T-helper 17 cell (primary cell): ENCODE measurements around the gene UBASH3B. TPM values are rescaled to one million over a fixed set of nuclear protein-coding genes. Genes with fewer than 3 reads are reported as not detected.

Experiments
- ATAC-seq: fragments of 150-1000 bp; cut with Tn5 transposase; 2 replicates; pipeline ENCODE4 v1.10.0; 2021; ENCODE audit warnings: mild to moderate bottlenecking, moderate library complexity
- DNase-seq, 3 donors: peaks; one replicate each; pipeline versions ENCODE4 v3.0.0 to v3.0.0-alpha.2; 2020 to 2021
- H3K9me3 ChIP-seq: one replicate; pipeline ENCODE4 v1.7.0; 2013; ENCODE audit warnings: low read length, mild to moderate bottlenecking; ENCODE audit not compliant: control insufficient read depth, poor library complexity, severe bottlenecking
- H3K27ac Mint-ChIP-seq: one replicate; pipeline ENCODE4 v1.8.0; 2022; ENCODE audit warnings: mild to moderate bottlenecking, moderate library complexity, mixed read lengths
- H3K27me3 Mint-ChIP-seq: one replicate; pipeline ENCODE4 v1.8.0; 2022; ENCODE audit warnings: mixed read lengths
- H3K36me3 Mint-ChIP-seq: one replicate; pipeline ENCODE4 v1.8.0; 2022; ENCODE audit warnings: low read depth, mixed read lengths
- H3K4me1 Mint-ChIP-seq: one replicate; pipeline ENCODE4 v1.8.0; 2022; ENCODE audit warnings: mild to moderate bottlenecking, mixed read lengths
- H3K4me3 Mint-ChIP-seq: one replicate; pipeline ENCODE4 v1.8.0; 2022; ENCODE audit warnings: mild to moderate bottlenecking, moderate library complexity, mixed read lengths
- total RNA-seq, 4 donors: library from RNA in 2 of 4; stranded (reverse) in 2 of 4; gene quantifications; one replicate each; pipeline ENCODE4 v1.2.3 and lab custom pipeline; 2022 to 2026

UBASH3B gene
- total RNA-seq, 2 donors from 2014 or later, result 22.6 to 23.6 TPM

DNA sequence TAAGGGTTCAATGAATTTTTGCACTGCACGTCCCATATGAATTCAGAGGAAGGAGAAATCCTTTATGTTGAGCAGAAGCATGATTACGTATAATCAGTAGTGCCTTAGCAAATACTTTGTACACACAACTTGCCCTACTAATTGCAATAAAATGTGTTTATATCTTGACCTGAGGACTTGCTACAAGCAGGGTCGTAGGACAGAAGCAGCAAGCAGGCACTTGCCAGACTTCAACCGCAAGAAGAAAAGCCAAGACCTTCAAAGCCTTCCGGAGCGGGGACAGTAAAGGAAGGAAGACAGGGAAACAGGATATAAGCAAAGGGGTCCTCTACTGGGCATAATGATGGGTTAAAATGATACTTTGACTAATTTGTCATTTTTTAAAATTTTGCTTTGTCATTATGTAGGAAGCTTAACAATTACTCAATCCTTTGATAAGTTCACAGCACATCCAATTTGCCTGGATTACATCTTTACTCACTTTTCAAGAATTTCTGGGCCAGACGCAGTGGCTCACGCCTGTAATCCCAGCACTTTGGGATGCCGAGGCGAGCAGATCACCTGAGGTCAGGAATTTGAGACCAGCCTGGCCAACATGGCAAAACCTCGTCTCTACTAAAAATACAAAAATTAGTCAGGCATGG, 23.2 kb upstream of the UBASH3B start:
- ATAC-seq, result no peak
- no peaks in the 10 kb centered on the region for H3K36me3 Mint-ChIP-seq
- DNase-seq, result no peak
- H3K27ac Mint-ChIP-seq, result no peak overlapping the region
- peaks cover 10% of the 10 kb centered on the region for H3K4me1 Mint-ChIP-seq
- no peaks in the 10 kb centered on the region for H3K9me3 ChIP-seq
- H3K4me3 Mint-ChIP-seq, result no peak overlapping the region
- peaks cover 4% of the 10 kb centered on the region for H3K27me3 Mint-ChIP-seq

DNA sequence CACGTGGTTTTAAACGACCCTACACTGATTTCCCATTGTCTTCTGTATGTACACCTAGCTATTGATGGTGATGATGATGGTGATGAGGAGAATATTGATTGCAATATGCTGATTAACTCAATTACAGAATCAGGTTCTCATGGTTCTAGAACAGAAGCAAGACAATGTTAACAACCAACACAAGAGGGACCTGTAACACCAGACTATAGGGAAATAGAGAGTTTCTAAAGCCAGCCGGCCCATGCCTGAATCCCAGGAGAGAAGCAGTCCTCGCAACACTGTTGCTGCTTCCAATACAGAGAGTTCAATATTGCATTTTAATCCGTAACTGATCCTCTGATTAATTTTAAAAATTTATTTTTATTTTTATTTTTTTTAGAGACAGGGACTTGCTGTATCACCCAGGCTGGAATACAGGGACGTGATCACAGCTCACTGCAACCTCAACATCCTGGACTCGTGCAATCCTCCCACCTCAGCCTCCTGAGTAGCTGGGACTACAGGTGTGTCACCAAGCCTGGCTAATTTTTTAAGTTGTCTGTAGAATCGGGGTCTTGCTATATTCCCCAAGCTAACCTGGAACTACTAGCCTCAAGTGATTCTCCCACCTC, 22.2 kb upstream of the UBASH3B start:
- no peak overlapping the region for H3K27ac Mint-ChIP-seq
- DNase-seq, result no peak
- H3K4me3 Mint-ChIP-seq, result no peak overlapping the region
- no peaks in the 10 kb centered on the region for H3K9me3 ChIP-seq
- ATAC-seq, result peak; percentile 65
- peaks cover 13% of the 10 kb centered on the region for H3K4me1 Mint-ChIP-seq
- H3K36me3 Mint-ChIP-seq, result no peaks in the 10 kb centered on the region
- H3K27me3 Mint-ChIP-seq, result peaks cover 4% of the 10 kb centered on the region

DNA sequence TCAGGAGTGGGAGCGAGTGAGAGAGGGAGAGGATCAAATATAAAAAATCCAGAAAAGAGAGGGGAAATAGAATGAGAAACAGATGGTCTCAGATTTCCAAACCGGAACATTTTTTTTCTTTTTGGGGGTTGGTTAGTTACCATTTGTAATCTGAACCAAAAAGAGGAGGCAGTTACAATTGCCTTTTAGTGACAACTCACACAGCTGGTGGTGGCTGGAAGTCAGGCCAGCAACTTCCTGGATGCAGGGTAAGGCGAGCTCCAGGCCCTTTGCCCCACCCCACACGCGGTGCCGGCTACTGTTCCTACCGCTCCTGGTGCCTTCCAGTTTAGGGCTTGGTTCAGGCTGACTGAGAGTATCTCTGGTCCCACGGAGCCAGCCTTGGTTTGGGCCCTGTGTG, 21.0 kb upstream of the UBASH3B start:
- ATAC-seq (no peak), DNase-seq (no peak)
- Mint-ChIP-seq H3K27ac (no peak overlapping the region), H3K4me3 (no peak overlapping the region), H3K4me1 (peaks cover 6% of the 10 kb centered on the region), H3K36me3 (no peaks in the 10 kb centered on the region), H3K27me3 (no peaks in the 10 kb centered on the region)
- no peaks in the 10 kb centered on the region for H3K9me3 ChIP-seq

DNA sequence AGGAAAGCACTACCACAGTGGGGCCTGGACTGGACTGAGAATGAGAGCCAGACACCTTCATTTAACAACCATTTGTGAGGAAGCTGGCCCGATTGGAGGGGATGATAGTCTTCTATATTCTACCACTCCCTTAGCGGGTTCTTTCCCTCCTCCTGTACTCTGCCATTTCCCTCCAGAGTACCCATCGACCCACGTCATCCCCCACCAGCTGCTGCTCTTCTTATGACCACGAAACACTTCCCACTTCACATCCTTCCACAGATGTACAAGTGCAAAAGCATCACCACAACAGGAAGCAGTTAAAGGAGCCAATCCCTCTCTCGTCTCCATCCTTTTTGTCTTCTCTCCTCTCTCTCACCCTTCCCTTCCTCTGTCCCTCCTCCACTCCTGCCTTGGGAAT, 18.0 kb upstream of the UBASH3B start:
- no peak for ATAC-seq
- Mint-ChIP-seq H3K4me3 (no peak overlapping the region), H3K4me1 (peaks cover 5% of the 10 kb centered on the region), H3K36me3 (no peaks in the 10 kb centered on the region), H3K27ac (peak overlapping the region; percentile 14), H3K27me3 (no peaks in the 10 kb centered on the region)
- DNase-seq, result no peak
- H3K9me3 ChIP-seq, result no peaks in the 10 kb centered on the region

DNA sequence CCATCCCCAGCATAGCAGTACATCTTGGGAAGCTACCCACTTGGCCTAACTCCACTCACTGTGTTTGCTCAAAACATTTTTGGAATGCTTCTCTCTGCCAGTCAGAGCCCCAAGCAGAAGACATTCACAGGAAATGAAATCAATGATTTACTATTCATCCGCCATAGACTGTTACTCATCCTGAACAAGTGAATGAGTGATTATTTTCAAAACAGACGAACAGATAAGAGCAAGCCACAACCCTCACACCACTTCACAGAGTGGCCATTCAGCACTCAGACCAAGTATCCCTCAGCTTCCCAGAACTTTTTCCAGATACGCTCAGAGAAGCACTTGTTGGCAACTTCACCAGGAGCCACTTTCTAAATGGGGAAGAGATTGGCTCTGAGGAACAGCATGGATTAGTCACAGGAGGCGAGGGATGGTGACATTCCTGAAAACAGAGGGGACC, 13.0 kb upstream of the UBASH3B start:
- Mint-ChIP-seq H3K36me3 (peaks cover 2% of the 10 kb centered on the region), H3K4me3 (no peak overlapping the region), H3K27me3 (no peaks in the 10 kb centered on the region), H3K4me1 (peaks cover 5% of the 10 kb centered on the region), H3K27ac (no peak overlapping the region)
- DNase-seq, result no peak
- no peak for ATAC-seq
- H3K9me3 ChIP-seq, result no peaks in the 10 kb centered on the region

DNA sequence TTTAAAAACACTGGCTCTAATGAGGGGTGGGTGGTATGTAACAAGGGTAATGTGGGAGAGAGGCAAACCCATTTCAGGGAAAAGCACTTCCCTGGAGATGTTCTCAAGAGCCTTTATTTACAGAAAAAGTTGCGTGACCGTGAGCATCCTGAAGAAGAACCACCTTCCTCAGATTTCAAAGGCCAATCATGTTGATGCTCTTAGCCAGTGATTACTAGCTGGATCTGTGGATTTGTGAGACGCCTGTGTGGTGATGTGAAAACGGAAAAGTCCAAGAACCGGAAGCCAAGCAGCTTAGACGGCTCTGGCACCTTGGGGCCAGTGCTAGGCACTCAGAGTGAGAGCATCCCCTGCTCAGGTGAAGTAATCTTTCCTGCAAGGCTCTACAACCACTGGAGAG, 12.6 kb upstream of the UBASH3B start:
- DNase-seq (no peak), ATAC-seq (no peak)
- no peak overlapping the region for H3K27ac Mint-ChIP-seq
- peaks cover 3% of the 10 kb centered on the region for H3K4me1 Mint-ChIP-seq
- H3K9me3 ChIP-seq, result no peaks in the 10 kb centered on the region
- H3K36me3 Mint-ChIP-seq, result peaks cover 2% of the 10 kb centered on the region
- no peaks in the 10 kb centered on the region for H3K27me3 Mint-ChIP-seq
- no peak overlapping the region for H3K4me3 Mint-ChIP-seq

DNA sequence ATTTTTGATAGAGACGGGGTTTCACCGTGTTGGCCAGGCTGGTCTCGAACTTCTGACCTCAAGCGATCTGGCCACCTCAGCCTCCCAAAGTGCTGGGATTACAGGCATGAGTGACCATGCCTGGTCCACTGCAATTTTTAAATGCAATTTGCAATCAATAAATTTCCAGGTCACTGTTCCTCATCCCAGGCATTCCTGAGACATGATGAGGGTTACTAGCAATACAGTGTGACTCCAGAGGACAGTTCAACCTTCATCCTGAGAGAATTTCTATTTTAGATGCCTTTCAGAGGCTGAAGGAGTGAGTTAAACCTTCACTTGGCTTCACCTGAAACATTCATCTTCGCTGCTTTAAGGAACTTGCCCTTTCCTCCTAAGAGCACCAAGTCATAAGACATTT, 9.7 kb upstream of the UBASH3B start:
- Mint-ChIP-seq H3K27me3 (no peaks in the 10 kb centered on the region), H3K36me3 (peaks cover 2% of the 10 kb centered on the region), H3K4me3 (no peak overlapping the region), H3K27ac (no peak overlapping the region), H3K4me1 (peaks cover 5% of the 10 kb centered on the region)
- ATAC-seq, result no peak
- no peaks in the 10 kb centered on the region for H3K9me3 ChIP-seq
- DNase-seq, result no peak

DNA sequence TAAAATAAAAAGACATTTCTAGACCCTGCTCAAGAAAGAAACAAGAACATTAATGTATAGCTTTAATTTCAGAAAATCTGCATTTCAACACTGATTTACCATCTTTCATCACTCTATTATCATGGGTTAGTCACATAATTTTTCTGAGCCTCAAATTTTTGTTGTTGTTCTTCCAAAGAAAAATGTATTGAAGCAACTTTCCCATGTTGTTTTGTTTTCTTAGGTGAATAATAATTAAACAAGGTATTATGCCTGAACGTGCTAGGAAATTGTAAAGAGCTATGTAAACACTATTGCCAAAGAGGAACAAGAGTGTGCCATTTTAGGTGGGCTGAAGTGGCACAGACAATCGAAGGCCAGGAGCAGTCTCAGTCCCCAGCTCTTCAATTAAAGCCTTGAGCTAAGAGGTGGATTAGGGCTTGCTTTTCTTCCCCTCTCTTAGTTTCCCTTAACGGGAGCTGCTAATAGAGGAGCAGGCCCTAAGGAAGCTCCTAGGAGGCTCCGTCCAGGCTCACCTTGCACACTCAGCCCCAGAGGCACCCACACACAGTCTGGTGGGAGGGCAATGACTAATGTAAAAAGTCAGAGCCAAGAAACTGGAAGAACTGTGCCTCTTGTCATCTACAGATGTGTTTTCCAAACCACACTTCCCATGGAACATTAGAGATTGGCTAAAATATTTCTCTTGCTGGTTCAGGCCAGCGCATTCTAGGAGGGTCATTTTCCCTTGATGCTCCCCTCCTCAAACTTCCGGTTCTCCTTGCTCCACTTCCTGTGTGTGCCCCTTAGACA, 8.8 kb upstream of the UBASH3B start:
- no peak for ATAC-seq
- Mint-ChIP-seq H3K4me3 (no peak overlapping the region), H3K4me1 (peaks cover 5% of the 10 kb centered on the region), H3K36me3 (peaks cover 2% of the 10 kb centered on the region), H3K27me3 (no peaks in the 10 kb centered on the region), H3K27ac (no peak overlapping the region)
- no peak for DNase-seq
- H3K9me3 ChIP-seq, result no peaks in the 10 kb centered on the region

DNA sequence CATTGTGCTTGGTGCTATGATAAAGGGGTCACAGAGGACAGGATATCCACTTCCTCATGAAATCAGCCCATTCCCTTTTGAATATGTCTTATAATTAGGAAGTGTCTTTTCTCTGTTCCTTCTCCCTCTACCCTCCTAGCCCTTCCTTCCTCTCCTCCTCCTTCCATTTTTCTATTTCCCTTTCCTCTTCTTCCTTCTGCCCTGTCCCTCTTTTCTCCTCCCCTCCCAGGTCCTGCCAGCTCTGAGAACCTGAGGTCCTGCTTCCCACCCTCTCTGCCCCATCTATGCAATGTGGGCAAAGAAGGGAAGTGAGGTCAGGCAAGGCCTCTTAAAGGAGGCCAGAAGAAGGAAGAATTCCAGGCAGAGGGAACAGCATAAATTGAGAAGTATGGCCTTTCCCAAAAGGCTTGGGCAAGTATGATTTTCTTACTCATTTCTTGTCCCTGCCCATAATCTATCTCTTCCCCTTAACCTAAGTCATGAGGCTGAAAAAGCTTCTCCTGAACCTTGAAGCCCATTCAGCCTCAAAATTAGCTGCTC, 7.7 kb upstream of the UBASH3B start:
- ATAC-seq, result no peak
- Mint-ChIP-seq H3K27ac (peak overlapping the region; percentile 45), H3K4me3 (no peak overlapping the region), H3K27me3 (peaks cover under 1% of the 10 kb centered on the region), H3K4me1 (peaks cover 5% of the 10 kb centered on the region), H3K36me3 (peaks cover 2% of the 10 kb centered on the region)
- DNase-seq, result no peak
- H3K9me3 ChIP-seq, result no peaks in the 10 kb centered on the region

DNA sequence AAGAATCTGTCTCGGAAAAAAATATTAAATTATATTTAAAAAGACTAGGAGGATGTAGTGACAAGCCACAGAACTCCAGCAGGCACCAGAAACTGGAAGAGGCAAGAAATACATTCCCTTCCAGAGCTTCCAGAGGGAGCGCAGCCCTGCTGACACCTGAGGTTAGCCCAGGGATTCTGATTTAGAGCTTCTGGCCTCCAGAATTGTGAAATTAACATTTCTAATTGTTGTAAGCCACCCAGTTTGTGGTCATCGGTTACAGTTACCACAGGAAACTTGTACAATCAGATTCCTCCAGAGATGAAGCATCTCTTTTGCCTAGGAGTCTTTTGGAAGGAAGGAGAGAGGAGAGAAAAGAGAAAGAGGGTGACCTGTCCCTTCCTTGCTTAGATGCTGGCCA, 6.4 kb upstream of the UBASH3B start:
- Mint-ChIP-seq H3K4me1 (peaks cover 5% of the 10 kb centered on the region), H3K27me3 (peaks cover 10% of the 10 kb centered on the region), H3K36me3 (peaks cover 2% of the 10 kb centered on the region), H3K27ac (no peak overlapping the region), H3K4me3 (no peak overlapping the region)
- no peaks in the 10 kb centered on the region for H3K9me3 ChIP-seq
- ATAC-seq, result no peak
- DNase-seq, result no peak

DNA sequence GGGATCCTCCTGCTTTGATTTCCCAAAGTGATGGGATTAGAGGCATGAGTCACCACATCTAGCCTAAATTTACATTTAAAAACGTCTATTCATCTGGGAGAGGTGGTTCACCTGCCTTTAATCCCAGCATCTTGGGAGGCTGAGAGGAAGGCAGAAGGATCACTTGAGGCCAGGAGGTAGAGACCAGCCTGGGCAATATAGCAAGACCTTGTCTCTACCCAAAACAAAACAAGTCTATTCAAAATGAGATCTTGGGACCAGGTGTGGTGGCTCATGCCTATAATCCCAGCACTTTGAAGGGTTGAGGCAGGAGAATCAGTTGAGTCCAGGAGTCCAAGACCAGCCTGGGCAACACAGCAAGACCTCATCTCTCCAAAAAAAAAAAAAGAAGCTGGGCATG, 4.9 kb upstream of the UBASH3B start:
- no peaks in the 10 kb centered on the region for H3K36me3 Mint-ChIP-seq
- ATAC-seq (no peak), DNase-seq (no peak)
- H3K4me3 Mint-ChIP-seq, result no peak overlapping the region
- H3K27ac Mint-ChIP-seq, result no peak overlapping the region
- peaks cover 10% of the 10 kb centered on the region for H3K27me3 Mint-ChIP-seq
- H3K9me3 ChIP-seq, result no peaks in the 10 kb centered on the region
- H3K4me1 Mint-ChIP-seq, result peaks cover 13% of the 10 kb centered on the region

DNA sequence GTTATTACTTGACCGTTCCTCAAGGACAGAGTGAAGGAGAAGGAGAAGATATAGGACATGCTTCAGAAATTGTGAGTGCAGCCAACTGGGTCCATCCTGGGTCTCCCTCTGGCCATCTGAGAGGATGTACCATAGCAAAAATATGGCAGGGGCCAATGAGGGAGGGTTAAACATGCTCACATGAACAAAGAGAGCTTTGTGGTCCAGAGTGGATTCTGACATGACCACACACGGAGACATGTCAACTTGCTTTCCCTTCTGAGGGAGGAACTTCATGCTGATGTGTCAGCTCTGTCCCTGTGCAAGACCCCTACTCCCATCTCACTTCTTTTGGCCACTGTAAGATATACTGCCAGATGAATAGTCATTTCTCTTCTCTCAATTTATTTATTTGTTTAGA, 3.0 kb upstream of the UBASH3B start:
- no peak overlapping the region for H3K4me3 Mint-ChIP-seq
- ATAC-seq (no peak), DNase-seq (no peak)
- H3K27ac Mint-ChIP-seq, result no peak overlapping the region
- no peaks in the 10 kb centered on the region for H3K9me3 ChIP-seq
- peaks cover 13% of the 10 kb centered on the region for H3K4me1 Mint-ChIP-seq
- H3K36me3 Mint-ChIP-seq, result no peaks in the 10 kb centered on the region
- H3K27me3 Mint-ChIP-seq, result peaks cover 10% of the 10 kb centered on the region

DNA sequence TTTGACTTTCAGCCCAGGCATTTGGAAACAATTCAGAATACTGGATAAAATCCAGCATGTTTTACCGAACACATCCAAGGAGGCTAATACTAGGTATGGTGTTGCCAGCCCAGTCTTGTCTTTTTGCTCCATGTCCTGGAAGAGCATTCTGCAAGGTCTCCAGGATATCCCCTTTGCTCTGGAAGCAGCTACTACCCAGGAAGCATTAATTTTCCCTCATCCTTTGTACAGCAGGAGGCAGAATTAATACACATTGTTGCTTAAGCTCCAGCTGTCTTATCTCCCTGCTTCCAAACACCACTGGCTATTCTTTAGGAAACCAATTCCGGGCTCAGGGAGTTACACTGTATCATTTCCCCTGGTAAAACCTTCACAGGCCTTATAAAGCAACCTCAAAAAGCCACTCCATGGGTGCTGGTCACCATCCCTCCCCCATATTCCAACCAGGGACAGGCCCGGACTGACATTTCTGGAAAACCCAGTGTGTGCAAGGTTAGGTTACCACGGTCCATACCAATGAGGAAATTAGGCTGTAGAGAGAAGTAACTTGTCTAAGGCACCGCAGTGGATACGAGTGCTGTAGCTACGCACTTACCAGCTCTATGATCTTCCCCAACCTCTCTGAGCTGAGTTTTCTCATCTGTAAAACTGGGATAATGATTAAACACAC, 1.5 kb upstream of the UBASH3B start:
- H3K27ac Mint-ChIP-seq, result no peak overlapping the region
- ATAC-seq (no peak), DNase-seq (no peak)
- H3K9me3 ChIP-seq, result no peaks in the 10 kb centered on the region
- peaks cover 10% of the 10 kb centered on the region for H3K27me3 Mint-ChIP-seq
- H3K4me3 Mint-ChIP-seq, result no peak overlapping the region
- no peaks in the 10 kb centered on the region for H3K36me3 Mint-ChIP-seq
- H3K4me1 Mint-ChIP-seq, result peaks cover 16% of the 10 kb centered on the region
